Testis (tissue), 2 donors: ENCODE results near the gene USP2.

ENCODE experiments used
- POLR2A ChIP-seq: fragments of 450-650 bp; IDR thresholded peaks from one replicate; pipeline ENCODE4 v1.6.1; 2017; ENCODE audit warnings: antibody characterized with exemption, mild to moderate bottlenecking, moderate library complexity
- TF ChIP-seq, protein P1 (sequence below), 3 experiments: fragments of 450-650 bp in 2 of 3; fragments of 200-600 bp in 1 of 3; sonication (generic) in 1 of 3; IDR thresholded peaks; one replicate each; pipeline ENCODE4 v1.5.1; 2016 to 2019; ENCODE audit warnings: antibody characterized with exemption in 3 of 3, mild to moderate bottlenecking in 2 of 3, moderate library complexity in 1 of 3

DNA sequence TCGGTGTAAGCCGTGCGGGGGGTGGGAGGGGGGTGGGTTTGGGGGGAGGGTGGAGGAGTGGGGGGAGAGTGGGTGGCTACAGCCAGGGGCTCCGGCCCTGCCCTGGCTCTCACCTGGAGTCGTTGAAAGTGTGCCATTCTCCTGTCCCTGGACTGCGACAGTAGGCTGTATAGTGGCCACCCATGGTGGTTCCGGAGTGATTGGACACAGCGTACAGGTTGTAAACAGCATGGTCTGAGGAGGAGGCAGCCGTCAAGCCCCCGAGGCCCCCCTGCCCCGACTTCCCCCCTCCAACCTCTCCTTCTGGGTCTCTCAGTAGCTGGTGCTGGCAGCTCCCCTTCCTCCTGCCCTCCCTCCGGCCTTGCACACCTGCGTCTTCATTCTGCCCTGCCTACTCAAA, 24.4 kb downstream of the USP2 start:
- TF ChIP-seq, protein P1, sequence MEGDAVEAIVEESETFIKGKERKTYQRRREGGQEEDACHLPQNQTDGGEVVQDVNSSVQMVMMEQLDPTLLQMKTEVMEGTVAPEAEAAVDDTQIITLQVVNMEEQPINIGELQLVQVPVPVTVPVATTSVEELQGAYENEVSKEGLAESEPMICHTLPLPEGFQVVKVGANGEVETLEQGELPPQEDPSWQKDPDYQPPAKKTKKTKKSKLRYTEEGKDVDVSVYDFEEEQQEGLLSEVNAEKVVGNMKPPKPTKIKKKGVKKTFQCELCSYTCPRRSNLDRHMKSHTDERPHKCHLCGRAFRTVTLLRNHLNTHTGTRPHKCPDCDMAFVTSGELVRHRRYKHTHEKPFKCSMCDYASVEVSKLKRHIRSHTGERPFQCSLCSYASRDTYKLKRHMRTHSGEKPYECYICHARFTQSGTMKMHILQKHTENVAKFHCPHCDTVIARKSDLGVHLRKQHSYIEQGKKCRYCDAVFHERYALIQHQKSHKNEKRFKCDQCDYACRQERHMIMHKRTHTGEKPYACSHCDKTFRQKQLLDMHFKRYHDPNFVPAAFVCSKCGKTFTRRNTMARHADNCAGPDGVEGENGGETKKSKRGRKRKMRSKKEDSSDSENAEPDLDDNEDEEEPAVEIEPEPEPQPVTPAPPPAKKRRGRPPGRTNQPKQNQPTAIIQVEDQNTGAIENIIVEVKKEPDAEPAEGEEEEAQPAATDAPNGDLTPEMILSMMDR (IDR thresholded peaks at IDR 0.05): no peak
- TF ChIP-seq POLR2A: no peak
